PC-3 (cell line): ENCODE results near the gene ATP13A5. TPM values are rescaled to one million over a fixed set of nuclear protein-coding genes. Genes with fewer than 3 reads are reported as not detected.

Experiments used
- ATAC-seq: fragments of 200-7000 bp; cut with Tn5 transposase; 2 replicates; pipeline ENCODE4 v1.9.1; 2020; ENCODE audit warnings: mild to moderate bottlenecking, moderate library complexity
- BruUV-seq: library from RNA; stranded (reverse); fragments of 400-500 nt; replicated peaks from 2 replicates; lab custom pipeline; 2021; lab: Mats Ljungman, UMichigan
- CTCF ChIA-PET: fragments of 300-600 bp; sonication (Branson Sonifier 250); formaldehyde crosslinking; loops from one replicate; lab custom pipeline; 2022; ENCODE audit warnings: antibody characterized with exemption; lab: Charles Lee
- POLR2A ChIA-PET: fragments of 300-600 bp; sonication (Branson Sonifier 250); formaldehyde crosslinking; loops from one replicate; lab custom pipeline; 2022; ENCODE audit warnings: antibody characterized with exemption; ENCODE audit not compliant: unreplicated experiment; lab: Charles Lee
- DNase-seq: peaks from one replicate; pipeline ENCODE4 v3.0.0-alpha.2; 2015
- H2AFZ ChIP-seq: fragments of 300-600 bp; sonication (generic); 2 replicates; pipeline ENCODE4 v1.6.0; 2016; ENCODE audit warnings: antibody characterized with exemption, low read length
- H3F3A ChIP-seq: fragments of 300-600 bp; sonication (generic); one replicate; pipeline ENCODE4 v1.6.0; 2017; ENCODE audit warnings: antibody characterized with exemption, low read length, control low read depth, mild to moderate bottlenecking; ENCODE audit not compliant: unreplicated experiment
- H3K27ac ChIP-seq: fragments of 300-600 bp; sonication (generic); 2 replicates; pipeline ENCODE4 v1.5.1; 2016; ENCODE audit warnings: mild to moderate bottlenecking, low read length
- H3K27me3 ChIP-seq: fragments of 300-600 bp; sonication (generic); 2 replicates; pipeline ENCODE4 v1.6.1; 2016; ENCODE audit warnings: low read length, mixed read lengths
- H3K36me3 ChIP-seq: fragments of 300-600 bp; sonication (generic); 2 replicates; pipeline ENCODE4 v1.6.1; 2016; ENCODE audit warnings: low read depth, mixed run types, low read length, mixed read lengths
- H3K4me1 ChIP-seq: fragments of 300-600 bp; sonication (generic); 2 replicates; pipeline ENCODE4 v1.5.1; 2016; ENCODE audit warnings: low read length; ENCODE audit not compliant: insufficient read depth
- H3K4me2 ChIP-seq: fragments of 300-600 bp; sonication (generic); 2 replicates; pipeline ENCODE4 v1.6.0; 2016; ENCODE audit warnings: low read length
- H3K4me3 ChIP-seq: fragments of 300-600 bp; sonication (generic); 2 replicates; pipeline ENCODE4 v1.5.1; 2016; ENCODE audit warnings: mild to moderate bottlenecking, low read length, mixed read lengths
- H3K79me2 ChIP-seq: fragments of 300-600 bp; sonication (generic); 2 replicates; pipeline ENCODE4 v1.6.1; 2017; ENCODE audit warnings: low read length, mixed read lengths
- H3K9ac ChIP-seq: fragments of 300-600 bp; sonication (generic); 2 replicates; pipeline ENCODE4 v1.6.0; 2016; ENCODE audit warnings: mild to moderate bottlenecking, low read length
- H3K9me2 ChIP-seq: fragments of 300-600 bp; sonication (generic); replicated peaks from 2 replicates; pipeline ENCODE4 v1.6.1; 2016; ENCODE audit warnings: mixed run types, low read length, mixed read lengths
- H3K9me3 ChIP-seq: fragments of 300-600 bp; sonication (generic); 2 replicates; pipeline ENCODE4 v1.6.1; 2016; ENCODE audit warnings: low read length, mixed read lengths
- H4K20me1 ChIP-seq: fragments of 300-600 bp; sonication (generic); 2 replicates; pipeline ENCODE4 v1.6.1; 2016; ENCODE audit warnings: low read length, mixed read lengths
- EZH2 ChIP-seq: fragments of 300-600 bp; sonication (generic); IDR thresholded peaks from one replicate; pipeline ENCODE4 v1.6.1; 2017; ENCODE audit warnings: antibody characterized with exemption, mild to moderate bottlenecking, low read length; ENCODE audit not compliant: unreplicated experiment
- EZH2phosphoT487 ChIP-seq: fragments of 300-600 bp; sonication (generic); IDR thresholded peaks from 2 replicates; pipeline ENCODE4 v1.6.1; 2018; ENCODE audit warnings: mild to moderate bottlenecking, antibody characterized with exemption, low read length, borderline replicate concordance
- intact Hi-C: fragments of 100-400 bp; cut with micrococcal nuclease; formaldehyde crosslinking; loops from 2 replicates; pipeline ENCODE4 v1.9.0; 2023
- total RNA-seq: library from RNA; depleted of rRNA; stranded (reverse); fragments of >200 nt; gene quantifications from 2 replicates; pipeline ENCODE4 v1.2.3, GENCODE V29; 2014
- TF ChIP-seq, protein P1 (sequence below): fragments of 300-600 bp; sonication (generic); conservative IDR thresholded peaks from 2 replicates; pipeline ENCODE4 v1.5.1; 2017; ENCODE audit warnings: antibody characterized with exemption, low read depth, mild to moderate bottlenecking, low read length

Gene ATP13A5
- total RNA-seq, 1 experiment from 2014 or later = not detected

DNA sequence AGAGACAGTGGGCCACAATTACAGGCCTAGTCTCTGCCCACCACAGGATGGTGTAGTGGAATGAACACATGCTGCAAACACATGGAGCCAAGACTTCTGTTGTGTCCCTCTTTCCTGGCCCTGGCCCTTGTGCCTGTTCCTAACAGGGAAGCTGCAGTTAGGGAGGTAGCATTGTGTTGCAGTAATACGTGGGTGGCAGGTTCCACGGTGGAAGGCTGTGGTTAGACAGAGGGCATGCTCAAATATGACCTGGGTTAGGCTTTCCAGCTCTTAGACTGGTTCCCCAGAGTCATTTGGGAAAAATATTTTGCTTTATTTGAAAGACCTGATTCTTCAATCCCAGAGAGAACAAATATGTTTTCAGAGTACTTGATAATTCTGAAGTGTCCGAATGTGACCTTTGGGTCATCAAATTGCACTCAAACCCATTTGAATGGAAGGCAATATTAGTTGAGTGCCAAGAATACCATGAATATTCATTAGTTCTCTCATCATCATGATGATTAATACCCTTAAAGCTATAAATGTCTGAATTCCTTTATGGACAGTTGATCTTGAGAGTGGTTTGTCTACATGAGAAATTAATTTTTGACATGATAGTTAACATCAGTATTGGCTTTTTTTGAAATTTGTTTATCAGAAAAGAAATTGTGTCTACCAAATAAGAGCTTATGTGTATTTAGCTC is 109.1 kb downstream of the ATP13A5 start:
- intact Hi-C loops = no loop called here
- ATAC-seq = no peak

GRCh38 chr3:193262707-193263106 is 115.8 kb downstream of the ATP13A5 start:
- Histone ChIP-seq H3K4me2 (no peak overlapping the region), H3K9ac (no peak overlapping the region), H2AFZ (no peak overlapping the region), H3K36me3 (no peaks in the 10 kb centered on the region), H4K20me1 (no peaks in the 10 kb centered on the region), H3K79me2 (no peaks in the 10 kb centered on the region), H3K4me3 (no peak overlapping the region), H3K9me2 (no peaks in the 10 kb centered on the region), H3F3A (no peaks in the 10 kb centered on the region), H3K9me3 (no peaks in the 10 kb centered on the region), H3K4me1 (no peaks in the 10 kb centered on the region), H3K27me3 (no peaks in the 10 kb centered on the region; the same call in 1 of the 2 replicates), H3K27ac (no peak overlapping the region)
- no peak for TF ChIP-seq EZH2phosphoT487
- TF ChIP-seq, protein P1, sequence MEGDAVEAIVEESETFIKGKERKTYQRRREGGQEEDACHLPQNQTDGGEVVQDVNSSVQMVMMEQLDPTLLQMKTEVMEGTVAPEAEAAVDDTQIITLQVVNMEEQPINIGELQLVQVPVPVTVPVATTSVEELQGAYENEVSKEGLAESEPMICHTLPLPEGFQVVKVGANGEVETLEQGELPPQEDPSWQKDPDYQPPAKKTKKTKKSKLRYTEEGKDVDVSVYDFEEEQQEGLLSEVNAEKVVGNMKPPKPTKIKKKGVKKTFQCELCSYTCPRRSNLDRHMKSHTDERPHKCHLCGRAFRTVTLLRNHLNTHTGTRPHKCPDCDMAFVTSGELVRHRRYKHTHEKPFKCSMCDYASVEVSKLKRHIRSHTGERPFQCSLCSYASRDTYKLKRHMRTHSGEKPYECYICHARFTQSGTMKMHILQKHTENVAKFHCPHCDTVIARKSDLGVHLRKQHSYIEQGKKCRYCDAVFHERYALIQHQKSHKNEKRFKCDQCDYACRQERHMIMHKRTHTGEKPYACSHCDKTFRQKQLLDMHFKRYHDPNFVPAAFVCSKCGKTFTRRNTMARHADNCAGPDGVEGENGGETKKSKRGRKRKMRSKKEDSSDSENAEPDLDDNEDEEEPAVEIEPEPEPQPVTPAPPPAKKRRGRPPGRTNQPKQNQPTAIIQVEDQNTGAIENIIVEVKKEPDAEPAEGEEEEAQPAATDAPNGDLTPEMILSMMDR = peak; percentile 37; the same call in 1 of the 2 replicates
- TF ChIP-seq EZH2 = no peak
- ATAC-seq = peak; percentile 57
- CTCF ChIA-PET = no interaction called here
- POLR2A ChIA-PET = no interaction called here
- intact Hi-C loops = no loop called here
- no TSS peak for BruUV-seq
- no peak for DNase-seq

More for the DNA sequence above, 109.1 kb downstream of the ATP13A5 start:
- Histone ChIP-seq H3F3A (no peaks in the 10 kb centered on the region), H3K9me2 (no peaks in the 10 kb centered on the region), H2AFZ (no peak overlapping the region), H3K9me3 (no peaks in the 10 kb centered on the region), H3K4me1 (no peaks in the 10 kb centered on the region), H3K27me3 (peaks cover 15% of the 10 kb centered on the region), H3K36me3 (no peaks in the 10 kb centered on the region), H4K20me1 (no peaks in the 10 kb centered on the region), H3K9ac (no peak overlapping the region), H3K4me3 (no peak overlapping the region), H3K4me2 (no peak overlapping the region), H3K79me2 (no peaks in the 10 kb centered on the region), H3K27ac (no peak overlapping the region)
- POLR2A ChIA-PET = no interaction called here
- DNase-seq = no peak
- TF ChIP-seq, protein P1 = no peak
- TF ChIP-seq EZH2phosphoT487 (no peak), EZH2 (no peak)
- BruUV-seq = no TSS peak
- CTCF ChIA-PET = no interaction called here

DNA sequence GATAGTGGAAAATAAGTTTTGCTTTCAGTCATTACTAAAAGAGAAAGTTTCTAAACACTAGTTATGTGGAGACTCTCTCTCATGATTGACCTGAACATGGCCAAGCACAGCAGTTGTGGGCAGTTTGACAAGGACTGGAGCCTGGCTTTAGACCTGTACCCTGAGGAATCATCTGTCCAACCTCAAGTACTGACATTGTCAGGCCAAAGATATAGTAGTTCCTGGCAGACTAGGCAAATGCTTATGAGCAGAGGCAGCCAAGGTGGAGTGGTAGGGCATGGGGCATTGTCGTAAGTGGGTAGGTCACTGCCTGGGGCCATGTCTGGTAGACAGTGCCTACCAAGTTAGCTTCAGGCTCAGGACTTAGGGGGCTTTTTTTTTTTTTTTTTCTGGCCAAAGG is 116.6 kb downstream of the ATP13A5 start:
- H3K27me3 ChIP-seq = no peaks in the 10 kb centered on the region; the same call in 1 of the 2 replicates
- no peaks in the 10 kb centered on the region for H3K79me2 ChIP-seq
- no peaks in the 10 kb centered on the region for H4K20me1 ChIP-seq
- H3F3A ChIP-seq = no peaks in the 10 kb centered on the region
- H3K4me3 ChIP-seq = no peak overlapping the region
- H3K9ac ChIP-seq = no peak overlapping the region
- no peaks in the 10 kb centered on the region for H3K36me3 ChIP-seq
- POLR2A ChIA-PET = no interaction called here
- intact Hi-C loops = no loop called here
- no peaks in the 10 kb centered on the region for H3K4me1 ChIP-seq
- TF ChIP-seq EZH2phosphoT487 (no peak), EZH2 (no peak)
- TF ChIP-seq, protein P1 = no peak
- DNase-seq (no peak), ATAC-seq (no peak)
- H3K9me3 ChIP-seq = no peaks in the 10 kb centered on the region
- H3K9me2 ChIP-seq = no peaks in the 10 kb centered on the region
- no peak overlapping the region for H3K4me2 ChIP-seq
- H2AFZ ChIP-seq = no peak overlapping the region
- BruUV-seq = no TSS peak
- CTCF ChIA-PET = no interaction called here
- H3K27ac ChIP-seq = no peak overlapping the region
